GM21786 (cell line): ENCODE measurements around the gene PRPSAP2.
"Not testable (repeated sequence)": the region's sequence is repeated elsewhere in the genome, so short reads cannot be mapped to it uniquely, and the experiment has no call there.

Experiments
- ATAC-seq: cut with Tn5 transposase; IDR thresholded peaks from one replicate; pipeline ENCODE4 v1.9.1; 2021; ENCODE audit not compliant: unreplicated experiment

Gene PRPSAP2

GRCh38 chr17:18888766-18889290, 30.9 kb downstream of the PRPSAP2 start:
- ATAC-seq = no peak

DNA sequence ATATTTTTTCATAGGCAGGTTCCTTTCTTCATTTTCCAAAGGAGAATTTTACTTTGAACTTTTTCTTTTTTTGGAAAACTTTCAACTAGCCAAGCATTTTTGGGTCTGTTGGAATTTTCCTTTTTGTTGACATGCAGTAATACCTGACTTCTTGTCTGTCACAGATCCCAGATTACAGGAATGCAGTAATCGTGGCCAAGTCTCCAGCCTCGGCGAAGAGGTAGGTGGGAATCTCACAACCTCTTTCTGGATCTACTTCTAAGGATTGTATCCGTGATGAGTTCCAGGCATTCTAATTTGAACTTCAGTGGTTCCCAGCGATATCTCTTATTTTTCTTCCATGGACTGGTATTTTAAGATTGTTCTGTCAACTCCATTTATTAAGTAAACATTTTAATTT, 31.7 kb downstream of the PRPSAP2 start:
- ATAC-seq = no peak

GRCh38 chr17:18891541-18891940, 33.6 kb downstream of the PRPSAP2 start:
- no peak for ATAC-seq

DNA sequence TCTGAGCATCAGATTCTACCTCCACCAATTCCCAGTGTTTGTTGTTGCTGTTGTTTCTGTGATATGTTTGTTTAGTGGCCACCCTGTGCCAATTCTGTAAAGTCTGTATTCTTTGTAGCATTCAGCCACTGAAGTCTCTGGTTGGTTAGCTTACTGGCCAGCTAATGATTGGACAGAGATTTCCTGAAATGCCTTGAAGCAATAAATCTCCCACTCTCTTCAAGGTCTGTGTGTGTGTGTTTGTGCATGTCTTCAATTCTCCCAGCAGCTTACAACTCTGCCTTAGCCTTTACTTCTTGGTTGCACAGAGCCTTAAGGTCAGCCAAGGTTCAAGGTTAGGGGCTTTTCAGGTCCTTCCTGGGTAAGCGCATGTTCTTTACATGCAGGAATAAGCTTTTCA, 38.2 kb downstream of the PRPSAP2 start:
- no peak for ATAC-seq

DNA sequence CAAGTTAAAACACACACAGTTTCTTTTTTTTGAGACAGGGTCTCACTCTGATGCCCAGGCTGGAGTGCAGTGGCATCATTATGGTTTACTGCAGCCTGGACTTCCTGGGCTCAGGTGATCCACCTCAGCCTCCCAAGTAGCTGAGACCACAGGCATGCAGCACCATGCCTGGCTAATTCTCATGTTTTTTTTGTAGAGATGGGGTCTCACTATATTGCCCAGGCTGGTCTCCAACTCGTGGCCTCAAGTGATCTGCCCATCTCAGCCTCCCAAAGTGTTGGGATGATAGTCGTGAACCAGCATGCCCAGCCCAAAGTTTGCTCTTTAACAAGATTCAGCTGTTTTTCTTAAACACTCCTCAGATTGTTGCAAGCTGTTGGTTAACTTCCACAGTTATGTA, 39.0 kb downstream of the PRPSAP2 start:
- ATAC-seq = no peak

GRCh38 chr17:18904482-18904881, 46.6 kb downstream of the PRPSAP2 start:
- no peak for ATAC-seq

- no peak for ATAC-seq
Observed at GRCh38 chr17:18905226-18905625, 47.3 kb downstream of the PRPSAP2 start.

DNA sequence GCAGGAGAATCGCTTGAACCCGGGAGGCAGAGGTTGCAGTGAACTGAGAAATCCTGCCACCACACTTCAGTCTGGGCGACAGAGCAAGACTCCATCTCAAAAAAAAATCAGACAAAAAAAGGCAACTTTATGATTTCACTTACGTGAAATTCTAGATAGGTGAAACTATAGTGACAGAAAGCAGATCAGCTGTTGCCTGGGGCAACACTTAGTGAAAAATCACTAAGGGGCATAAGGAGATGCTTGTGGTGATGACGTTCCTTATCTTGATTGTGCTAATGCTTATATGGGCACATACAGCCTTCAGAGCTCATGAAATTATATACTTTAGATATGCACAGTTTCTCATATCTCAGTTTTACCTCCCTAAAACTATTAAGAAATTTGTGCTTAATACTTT, 52.4 kb downstream of the PRPSAP2 start:
- no peak for ATAC-seq

DNA sequence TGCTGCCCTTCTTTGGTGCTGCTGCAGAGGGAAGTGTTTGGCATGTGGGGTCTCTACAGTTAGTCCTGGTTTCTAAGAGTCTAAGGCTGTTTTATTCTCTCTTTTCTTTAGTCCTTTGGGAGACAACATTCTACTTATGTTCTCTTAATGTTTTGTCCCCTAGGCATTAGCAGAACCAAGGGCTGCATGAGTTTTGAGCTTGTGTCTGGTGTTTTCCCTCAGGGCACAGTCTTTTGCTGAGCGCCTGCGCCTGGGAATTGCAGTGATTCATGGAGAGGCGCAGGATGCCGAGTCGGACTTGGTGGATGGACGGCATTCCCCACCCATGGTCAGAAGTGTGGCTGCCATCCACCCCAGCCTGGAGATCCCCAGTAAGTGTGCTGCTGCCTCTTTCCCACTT, 53.0 kb downstream of the PRPSAP2 start:
- ATAC-seq = no peak

GRCh38 chr17:18916816-18917500, 59.0 kb downstream of the PRPSAP2 start:
- no peak for ATAC-seq

GRCh38 chr17:18917506-18918032, 59.6 kb downstream of the PRPSAP2 start:
- no peak for ATAC-seq

- ATAC-seq = no peak
Observed at GRCh38 chr17:18919963-18920362, 62.0 kb downstream of the PRPSAP2 start.

DNA sequence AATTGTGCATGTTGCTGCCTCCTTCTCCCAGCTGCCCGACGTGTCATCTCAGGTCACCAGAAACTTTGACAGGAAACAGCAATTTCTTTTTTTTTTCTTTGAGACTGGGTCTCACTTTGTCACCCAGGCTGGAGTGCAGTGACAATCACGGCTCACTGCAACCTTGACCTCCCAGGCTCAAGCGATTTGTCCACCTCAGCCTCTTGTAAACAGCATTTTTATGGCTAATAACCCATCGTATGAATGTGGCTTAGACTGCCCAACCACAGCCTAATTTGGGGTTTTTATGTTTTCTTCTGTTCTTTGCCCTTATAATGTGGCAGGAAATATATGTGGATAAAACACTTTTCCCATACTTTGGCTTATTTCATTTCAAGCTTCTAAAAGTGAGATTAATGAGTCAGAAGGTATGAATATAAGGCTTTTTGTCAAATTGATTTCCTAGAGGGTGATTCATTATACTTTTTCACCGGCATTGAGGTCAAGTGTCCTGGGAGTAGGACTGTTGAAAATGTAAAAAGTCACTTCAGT, 63.0 kb downstream of the PRPSAP2 start:
- no peak for ATAC-seq

- ATAC-seq = no peak
Observed at GRCh38 chr17:18921485-18921884, 63.6 kb downstream of the PRPSAP2 start.

- peak; percentile 82 for ATAC-seq
Observed at GRCh38 chr17:18921912-18922451, 64.1 kb downstream of the PRPSAP2 start.

DNA sequence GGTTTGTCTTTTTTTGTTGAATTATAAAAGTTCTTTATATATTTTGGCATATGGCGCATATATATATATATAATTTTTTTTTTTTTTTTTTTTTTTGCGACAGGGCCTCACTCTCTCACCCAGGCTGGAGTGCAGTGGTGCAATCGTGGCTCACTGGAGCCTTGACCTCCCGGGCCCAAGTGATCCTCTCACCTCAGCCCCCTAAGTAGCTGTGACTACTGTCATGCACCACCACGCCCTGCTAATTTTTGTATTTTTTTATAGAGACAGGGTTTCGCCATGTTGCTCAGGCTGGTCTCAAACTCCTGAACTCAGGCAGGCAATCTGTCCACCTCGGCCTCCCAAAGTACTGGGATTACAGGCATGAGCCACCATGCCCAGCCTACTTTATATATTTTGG, 64.7 kb downstream of the PRPSAP2 start:
- not testable (repeated sequence) for ATAC-seq

GRCh38 chr17:18925187-18925586, 67.3 kb downstream of the PRPSAP2 start:
- ATAC-seq = no peak

DNA sequence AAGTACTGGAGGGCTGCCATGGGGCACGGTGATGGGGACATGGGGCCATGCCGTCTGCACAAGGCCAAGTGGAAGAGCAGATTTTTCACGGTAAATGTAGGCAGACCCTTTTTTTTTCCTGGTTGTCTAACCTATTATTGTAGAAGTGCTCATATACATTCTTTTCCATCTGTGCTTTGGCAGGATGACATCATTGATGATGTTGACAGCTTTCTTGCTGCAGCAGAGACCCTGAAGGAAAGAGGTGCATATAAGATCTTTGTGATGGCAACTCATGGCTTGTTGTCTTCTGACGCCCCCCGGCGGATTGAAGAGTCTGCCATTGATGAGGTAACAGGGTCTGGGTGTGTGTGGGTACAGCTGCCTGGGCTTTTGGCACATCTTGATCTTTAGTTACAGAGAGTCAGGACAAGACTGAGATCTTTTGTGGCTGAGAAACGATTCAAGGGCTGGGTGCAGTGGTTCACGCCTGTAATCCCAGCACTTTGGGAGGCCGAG, 70.7 kb downstream of the PRPSAP2 start:
- ATAC-seq = no peak

DNA sequence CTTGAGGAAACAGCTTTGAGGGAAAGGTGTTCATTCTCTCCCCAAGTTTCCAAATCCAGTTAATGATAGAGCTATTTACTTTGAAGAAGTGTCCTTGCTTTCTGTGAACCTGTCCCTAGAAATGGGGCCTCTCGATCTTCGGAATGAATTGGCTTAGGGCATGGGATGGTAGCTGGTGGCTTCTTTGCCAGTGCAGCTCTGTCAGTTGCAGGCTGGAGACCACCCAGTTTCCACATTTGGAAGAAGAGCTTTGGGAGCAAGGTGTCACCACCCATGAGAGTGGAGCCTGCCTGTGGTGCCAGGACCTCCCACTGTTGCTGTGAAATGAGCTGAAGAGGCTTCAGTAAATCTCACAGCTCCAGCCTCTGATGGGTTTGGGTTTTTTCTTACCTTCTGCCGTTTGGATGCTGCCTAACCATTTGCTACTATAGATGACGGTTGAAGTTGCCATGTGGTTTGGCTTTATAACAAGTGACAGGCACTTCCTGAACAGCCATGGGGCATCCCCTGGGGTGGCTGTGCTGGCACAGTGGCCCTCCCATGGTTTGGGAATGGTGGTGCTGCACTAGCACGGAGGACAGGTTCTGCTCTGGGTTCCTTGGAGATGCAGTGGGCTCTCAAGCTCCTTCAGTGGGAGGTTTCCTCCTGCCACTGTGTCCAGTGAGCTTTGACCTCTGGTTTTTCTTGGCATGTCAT, 74.6 kb downstream of the PRPSAP2 start:
- no peak for ATAC-seq

GRCh38 chr17:18933102-18934058, 75.4 kb downstream of the PRPSAP2 start:
- ATAC-seq = no peak
